Measurements from ENCODE around the gene EHF.

DNA sequence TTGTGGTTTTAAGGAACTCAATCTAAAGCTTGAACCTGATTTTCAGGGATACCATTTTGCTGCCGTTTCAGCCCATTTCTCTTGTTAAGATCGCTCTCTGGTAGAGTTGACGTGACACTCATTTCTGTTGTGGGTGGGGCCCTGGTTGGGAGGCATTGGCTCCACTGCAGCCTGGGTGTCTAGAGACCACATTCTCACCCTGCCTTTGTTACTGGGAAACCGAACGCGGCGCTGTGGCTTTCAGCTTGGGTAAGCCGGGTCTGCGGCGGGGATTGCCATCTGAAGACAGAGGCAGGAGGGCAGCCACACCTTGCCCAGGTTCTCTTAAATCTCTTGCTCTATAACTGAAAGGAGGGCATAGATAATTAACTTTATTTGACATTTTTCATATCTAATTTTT, 3.2 kb downstream of the EHF start:
- TF ChIP-seq ZNF70 (CRISPR knock-in tag; IDR thresholded peaks at IDR 0.05): no peak
- no peak for TF ChIP-seq TCF4 (CRISPR knock-in tag; IDR thresholded peaks at IDR 0.05; ENCODE audit: borderline replicate concordance)
- TF ChIP-seq ZFP30 (CRISPR knock-in tag; IDR thresholded peaks at IDR 0.05): no peak
- no peak for TF ChIP-seq RARB (CRISPR knock-in tag; IDR thresholded peaks at IDR 0.05)
- TF ChIP-seq, protein P1, sequence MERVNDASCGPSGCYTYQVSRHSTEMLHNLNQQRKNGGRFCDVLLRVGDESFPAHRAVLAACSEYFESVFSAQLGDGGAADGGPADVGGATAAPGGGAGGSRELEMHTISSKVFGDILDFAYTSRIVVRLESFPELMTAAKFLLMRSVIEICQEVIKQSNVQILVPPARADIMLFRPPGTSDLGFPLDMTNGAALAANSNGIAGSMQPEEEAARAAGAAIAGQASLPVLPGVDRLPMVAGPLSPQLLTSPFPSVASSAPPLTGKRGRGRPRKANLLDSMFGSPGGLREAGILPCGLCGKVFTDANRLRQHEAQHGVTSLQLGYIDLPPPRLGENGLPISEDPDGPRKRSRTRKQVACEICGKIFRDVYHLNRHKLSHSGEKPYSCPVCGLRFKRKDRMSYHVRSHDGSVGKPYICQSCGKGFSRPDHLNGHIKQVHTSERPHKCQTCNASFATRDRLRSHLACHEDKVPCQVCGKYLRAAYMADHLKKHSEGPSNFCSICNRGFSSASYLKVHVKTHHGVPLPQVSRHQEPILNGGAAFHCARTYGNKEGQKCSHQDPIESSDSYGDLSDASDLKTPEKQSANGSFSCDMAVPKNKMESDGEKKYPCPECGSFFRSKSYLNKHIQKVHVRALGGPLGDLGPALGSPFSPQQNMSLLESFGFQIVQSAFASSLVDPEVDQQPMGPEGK (CRISPR knock-in tag; IDR thresholded peaks at IDR 0.05; ENCODE audit: borderline replicate concordance): no peak
- no peak for TF ChIP-seq ZC3H10 (CRISPR knock-in tag; IDR thresholded peaks at IDR 0.05)
- TF ChIP-seq ISL1 (CRISPR knock-in tag; IDR thresholded peaks at IDR 0.05): no peak
- TF ChIP-seq, protein P2, sequence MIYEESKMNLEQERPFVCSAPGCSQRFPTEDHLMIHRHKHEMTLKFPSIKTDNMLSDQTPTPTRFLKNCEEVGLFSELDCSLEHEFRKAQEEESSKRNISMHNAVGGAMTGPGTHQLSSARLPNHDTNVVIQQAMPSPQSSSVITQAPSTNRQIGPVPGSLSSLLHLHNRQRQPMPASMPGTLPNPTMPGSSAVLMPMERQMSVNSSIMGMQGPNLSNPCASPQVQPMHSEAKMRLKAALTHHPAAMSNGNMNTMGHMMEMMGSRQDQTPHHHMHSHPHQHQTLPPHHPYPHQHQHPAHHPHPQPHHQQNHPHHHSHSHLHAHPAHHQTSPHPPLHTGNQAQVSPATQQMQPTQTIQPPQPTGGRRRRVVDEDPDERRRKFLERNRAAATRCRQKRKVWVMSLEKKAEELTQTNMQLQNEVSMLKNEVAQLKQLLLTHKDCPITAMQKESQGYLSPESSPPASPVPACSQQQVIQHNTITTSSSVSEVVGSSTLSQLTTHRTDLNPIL (CRISPR knock-in tag; IDR thresholded peaks at IDR 0.05; ENCODE audit: low read depth): no peak
- TF ChIP-seq SNAI2 (CRISPR knock-in tag; IDR thresholded peaks at IDR 0.05): no peak
- no peak for TF ChIP-seq OSR1 (CRISPR knock-in tag; IDR thresholded peaks at IDR 0.05)
- TF ChIP-seq ZNF565 (CRISPR knock-in tag; conservative IDR thresholded peaks at IDR 0.05; ENCODE audit: low read depth): no peak
- no peak for TF ChIP-seq BACH2 (CRISPR knock-in tag; IDR thresholded peaks at IDR 0.05; ENCODE audit: borderline replicate concordance)
- no peak for TF ChIP-seq ZFP3 (CRISPR knock-in tag; IDR thresholded peaks at IDR 0.05)
